Measurements from ENCODE around the gene ZMAT5.

ZMAT5 gene

GRCh38 chr22:29718949-29719898 is 47.6 kb downstream of the ZMAT5 start:
- Mint-ChIP-seq H3K27ac (no peak overlapping the region), H3K4me3 (peak overlapping the region; percentile 73), H3K4me1 (peaks cover 13% of the 10 kb centered on the region), H3K27me3 (peaks cover 85% of the 10 kb centered on the region), H3K9me3 (no peaks in the 10 kb centered on the region), H3K36me3 (no peaks in the 10 kb centered on the region)
- no peak for ATAC-seq

- H3K27me3 Mint-ChIP-seq: peaks cover 87% of the 10 kb centered on the region
- ATAC-seq: no peak
- H3K4me1 Mint-ChIP-seq: peaks cover 13% of the 10 kb centered on the region
- H3K4me3 Mint-ChIP-seq: no peak overlapping the region
- H3K27ac Mint-ChIP-seq: no peak overlapping the region
- H3K36me3 Mint-ChIP-seq: no peaks in the 10 kb centered on the region
- no peaks in the 10 kb centered on the region for H3K9me3 Mint-ChIP-seq
Observed at GRCh38 chr22:29717789-29718188, 49.0 kb downstream of the ZMAT5 start.

GRCh38 chr22:29716814-29717545 is 49.8 kb downstream of the ZMAT5 start:
- Mint-ChIP-seq H3K9me3 (peaks cover 2% of the 10 kb centered on the region), H3K4me1 (peaks cover 13% of the 10 kb centered on the region), H3K4me3 (no peak overlapping the region), H3K27ac (no peak overlapping the region), H3K36me3 (no peaks in the 10 kb centered on the region), H3K27me3 (peaks cover 87% of the 10 kb centered on the region)
- ATAC-seq: no peak

GRCh38 chr22:29715705-29716104 is 51.1 kb downstream of the ZMAT5 start:
- no peak for ATAC-seq

GRCh38 chr22:29715240-29715639 is 51.6 kb downstream of the ZMAT5 start:
- Mint-ChIP-seq H3K36me3 (no peaks in the 10 kb centered on the region), H3K27me3 (peaks cover 93% of the 10 kb centered on the region), H3K27ac (no peak overlapping the region), H3K9me3 (peaks cover 4% of the 10 kb centered on the region), H3K4me1 (peaks cover 13% of the 10 kb centered on the region), H3K4me3 (no peak overlapping the region)
- no peak for ATAC-seq

More at GRCh38 chr22:29715705-29716104, 51.1 kb downstream of the ZMAT5 start:
- no peak overlapping the region for H3K4me3 Mint-ChIP-seq
- H3K27me3 Mint-ChIP-seq: peaks cover 88% of the 10 kb centered on the region
- H3K27ac Mint-ChIP-seq: no peak overlapping the region
- H3K9me3 Mint-ChIP-seq: peaks cover 4% of the 10 kb centered on the region
- H3K4me1 Mint-ChIP-seq: peaks cover 13% of the 10 kb centered on the region
- no peaks in the 10 kb centered on the region for H3K36me3 Mint-ChIP-seq

- no peak for ATAC-seq
Observed at GRCh38 chr22:29713156-29713727, 53.6 kb downstream of the ZMAT5 start.

GRCh38 chr22:29712119-29712518 is 54.7 kb downstream of the ZMAT5 start:
- no peak for ATAC-seq
- Mint-ChIP-seq H3K27me3 (peaks cover 88% of the 10 kb centered on the region), H3K27ac (no peak overlapping the region)

More at GRCh38 chr22:29713156-29713727, 53.6 kb downstream of the ZMAT5 start:
- H3K27me3 Mint-ChIP-seq: peaks cover 89% of the 10 kb centered on the region
- H3K4me1 Mint-ChIP-seq: no peaks in the 10 kb centered on the region
- H3K36me3 Mint-ChIP-seq: no peaks in the 10 kb centered on the region
- H3K9me3 Mint-ChIP-seq: peaks cover 4% of the 10 kb centered on the region
- no peak overlapping the region for H3K4me3 Mint-ChIP-seq
- H3K27ac Mint-ChIP-seq: no peak overlapping the region

GRCh38 chr22:29710922-29711593 is 55.7 kb downstream of the ZMAT5 start:
- Mint-ChIP-seq H3K27ac (no peak overlapping the region), H3K4me3 (no peak overlapping the region), H3K27me3 (peaks cover 88% of the 10 kb centered on the region), H3K9me3 (peaks cover 4% of the 10 kb centered on the region), H3K36me3 (no peaks in the 10 kb centered on the region), H3K4me1 (no peaks in the 10 kb centered on the region)
- no peak for ATAC-seq

More at GRCh38 chr22:29712119-29712518, 54.7 kb downstream of the ZMAT5 start:
- Mint-ChIP-seq H3K9me3 (peaks cover 4% of the 10 kb centered on the region), H3K4me3 (no peak overlapping the region), H3K36me3 (no peaks in the 10 kb centered on the region), H3K4me1 (no peaks in the 10 kb centered on the region)

- peaks cover 4% of the 10 kb centered on the region for H3K9me3 Mint-ChIP-seq
- no peak overlapping the region for H3K27ac Mint-ChIP-seq
- H3K4me1 Mint-ChIP-seq: no peaks in the 10 kb centered on the region
- no peak for ATAC-seq
- no peak overlapping the region for H3K4me3 Mint-ChIP-seq
- peaks cover 79% of the 10 kb centered on the region for H3K27me3 Mint-ChIP-seq
- H3K36me3 Mint-ChIP-seq: no peaks in the 10 kb centered on the region
Observed at GRCh38 chr22:29710193-29710592, 56.6 kb downstream of the ZMAT5 start.

- H3K4me3 Mint-ChIP-seq: no peak overlapping the region
- H3K27ac Mint-ChIP-seq: no peak overlapping the region
Observed at GRCh38 chr22:29707471-29707870, 59.3 kb downstream of the ZMAT5 start.

GRCh38 chr22:29707010-29707409 is 59.8 kb downstream of the ZMAT5 start:
- Mint-ChIP-seq H3K27ac (no peak overlapping the region), H3K36me3 (no peaks in the 10 kb centered on the region), H3K27me3 (peaks cover 69% of the 10 kb centered on the region), H3K4me1 (peaks cover 12% of the 10 kb centered on the region), H3K9me3 (peaks cover 1% of the 10 kb centered on the region), H3K4me3 (no peak overlapping the region)
- ATAC-seq: no peak

More at GRCh38 chr22:29707471-29707870, 59.3 kb downstream of the ZMAT5 start:
- Mint-ChIP-seq H3K4me1 (peaks cover 12% of the 10 kb centered on the region), H3K9me3 (peaks cover 4% of the 10 kb centered on the region), H3K27me3 (peaks cover 69% of the 10 kb centered on the region), H3K36me3 (no peaks in the 10 kb centered on the region)
- ATAC-seq: no peak

- Mint-ChIP-seq H3K9me3 (no peaks in the 10 kb centered on the region), H3K27me3 (peaks cover 69% of the 10 kb centered on the region), H3K36me3 (no peaks in the 10 kb centered on the region), H3K4me3 (no peak overlapping the region), H3K27ac (no peak overlapping the region), H3K4me1 (peaks cover 13% of the 10 kb centered on the region)
- no peak for ATAC-seq
Observed at GRCh38 chr22:29706486-29706885, 60.3 kb downstream of the ZMAT5 start.

- H3K4me3 Mint-ChIP-seq: no peak overlapping the region
- H3K27me3 Mint-ChIP-seq: peaks cover 67% of the 10 kb centered on the region
- no peaks in the 10 kb centered on the region for H3K36me3 Mint-ChIP-seq
- peaks cover 20% of the 10 kb centered on the region for H3K4me1 Mint-ChIP-seq
- no peak overlapping the region for H3K27ac Mint-ChIP-seq
- no peak for ATAC-seq
- no peaks in the 10 kb centered on the region for H3K9me3 Mint-ChIP-seq
Observed at GRCh38 chr22:29705651-29706050, 61.2 kb downstream of the ZMAT5 start.

GRCh38 chr22:29704528-29705285 is 62.1 kb downstream of the ZMAT5 start:
- ATAC-seq: no peak
- Mint-ChIP-seq H3K4me1 (peaks cover 20% of the 10 kb centered on the region), H3K4me3 (no peak overlapping the region), H3K36me3 (no peaks in the 10 kb centered on the region), H3K9me3 (no peaks in the 10 kb centered on the region), H3K27ac (no peak overlapping the region), H3K27me3 (peaks cover 59% of the 10 kb centered on the region)

Data from stimulated activated memory B cell treated with anti-CD40 and anti-IgM and Interleukin-4, amounts not matched to agents 10 μg/mL and 1 μg/mL and 100 μg/mL, for 72 hours (primary cell).